GM12872 (cell line): ENCODE results near the gene AFG3L2.

Source experiments
- CTCF ChIP-seq: IDR thresholded peaks from 3 replicates; pipeline ENCODE4 v1.5.1; 2011; ENCODE audit warnings: low read depth, mild to moderate bottlenecking, low read length, moderate library complexity; ENCODE audit not compliant: insufficient read depth

The AFG3L2 gene

DNA sequence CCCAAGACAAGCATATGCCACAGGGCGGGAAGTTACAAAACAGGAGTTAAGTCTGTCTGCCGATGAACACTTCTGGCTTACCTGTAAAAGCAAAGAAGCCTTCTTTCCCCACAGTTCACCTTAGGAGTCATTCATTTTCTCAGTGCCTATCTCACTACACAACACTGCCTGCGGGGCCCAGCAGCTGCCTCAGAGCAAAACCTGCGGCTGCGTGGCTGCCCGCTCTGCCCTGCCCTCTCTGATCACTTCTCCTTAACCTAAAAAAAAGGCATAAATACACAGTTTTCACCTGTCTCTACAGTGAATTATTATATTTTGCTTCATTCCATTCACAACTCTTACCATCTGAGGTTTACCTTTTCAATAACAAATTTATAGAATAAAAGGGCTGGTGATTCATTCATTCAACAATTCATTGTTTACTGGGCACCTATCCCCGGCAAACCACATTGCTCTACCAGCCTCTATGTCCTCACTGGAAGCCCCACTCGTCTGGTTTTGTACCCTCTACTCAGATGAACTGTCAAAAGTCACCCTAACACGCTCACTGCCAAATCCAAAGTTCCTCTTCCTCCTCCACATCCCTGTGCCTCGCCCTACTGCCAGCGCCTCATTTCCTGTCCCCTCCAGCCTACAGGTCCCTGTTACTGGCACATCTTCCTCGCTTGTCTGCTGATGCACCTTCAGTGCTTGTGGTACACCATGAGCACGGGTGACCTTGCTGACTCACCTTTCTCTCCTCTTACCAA lies 31.4 kb downstream of the AFG3L2 start:
- no peak for TF ChIP-seq CTCF

DNA sequence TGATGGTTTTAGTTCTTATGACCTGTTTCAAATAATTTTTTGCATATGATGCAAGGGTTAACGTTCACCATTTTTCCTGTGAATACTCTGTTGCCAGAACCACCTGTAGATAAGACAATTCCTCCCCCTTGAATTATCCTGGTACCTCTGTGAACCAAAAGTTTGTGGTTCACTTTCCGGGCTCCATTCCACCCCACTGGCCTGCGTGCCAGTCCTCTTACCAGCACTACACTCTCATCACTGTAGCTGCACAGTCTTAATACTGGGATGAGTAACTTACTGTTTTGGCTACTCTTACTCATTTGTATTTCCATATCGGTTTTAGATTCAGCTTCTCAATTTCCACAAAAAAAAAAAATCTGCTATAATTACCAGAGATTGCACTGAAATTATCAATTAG lies 34.4 kb downstream of the AFG3L2 start:
- TF ChIP-seq CTCF = no peak

DNA sequence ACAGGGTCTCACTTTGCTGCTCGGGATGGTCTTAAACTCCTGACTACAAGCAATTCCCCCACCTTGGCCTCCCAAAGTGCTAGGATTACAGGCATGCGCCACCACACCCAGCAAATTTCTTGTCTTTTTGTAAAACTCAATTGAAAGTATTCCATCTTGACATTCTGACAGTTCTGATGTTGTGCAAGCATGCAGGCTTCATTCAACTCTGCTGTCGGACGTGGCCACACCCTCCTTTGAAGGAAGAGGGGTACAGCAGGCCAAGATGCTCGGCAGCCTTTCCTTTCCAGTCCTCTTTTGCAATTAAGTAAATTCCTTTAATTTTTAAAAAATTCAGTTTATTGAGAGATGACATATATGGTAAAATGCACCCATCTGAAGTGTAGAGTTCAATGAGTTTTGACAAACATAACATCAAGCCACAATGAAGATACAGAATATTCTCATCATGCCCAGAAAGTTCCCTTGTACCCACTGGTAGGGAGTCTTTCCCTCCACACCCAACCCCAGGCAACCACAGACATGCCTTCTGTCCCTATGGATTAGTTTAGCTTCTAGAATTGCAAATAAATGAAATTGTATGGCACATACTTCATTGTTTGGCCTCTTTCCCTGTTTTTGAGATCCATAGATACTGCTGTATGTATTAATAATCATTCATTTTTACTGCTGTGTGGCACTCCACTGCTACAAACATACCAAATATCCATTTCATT lies 35.9 kb downstream of the AFG3L2 start:
- TF ChIP-seq CTCF = no peak

DNA sequence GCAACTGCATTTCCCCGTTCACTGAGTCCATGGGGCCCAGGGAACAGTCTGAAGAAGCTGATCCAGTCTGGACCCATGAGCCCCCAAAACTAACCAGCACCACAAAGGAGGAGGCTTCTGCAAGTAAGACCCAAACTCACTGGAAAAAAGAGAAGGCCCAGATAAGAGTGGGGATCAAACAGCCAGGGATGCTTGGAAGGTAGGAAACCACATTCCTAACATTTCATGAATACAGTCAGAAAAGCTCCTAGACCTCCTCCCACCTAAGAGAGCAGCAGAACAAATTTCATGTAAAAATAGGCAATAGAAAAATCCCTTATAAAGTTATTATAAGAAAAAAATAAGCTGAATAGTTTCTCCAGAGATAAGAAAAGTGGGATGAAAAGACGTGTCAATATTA lies 38.6 kb downstream of the AFG3L2 start:
- TF ChIP-seq CTCF = no peak

DNA sequence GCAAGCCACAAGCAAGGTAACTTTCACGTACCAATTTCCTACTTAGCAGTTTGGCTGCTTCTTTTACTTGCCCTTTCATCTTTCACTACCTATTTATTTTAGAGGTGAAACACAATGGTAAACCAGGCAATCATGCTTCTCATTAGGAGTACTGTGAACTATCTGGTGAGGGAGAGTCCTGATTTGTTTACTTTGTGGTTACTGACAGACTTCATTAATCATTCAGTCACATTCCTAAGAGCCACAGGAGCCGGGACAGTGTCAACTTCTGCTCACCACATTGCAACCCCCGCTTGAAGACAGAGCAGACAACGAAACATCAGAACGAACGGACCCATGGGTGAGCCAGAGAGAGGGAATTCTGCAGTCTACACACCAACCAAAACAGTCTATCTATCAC lies 40.1 kb downstream of the AFG3L2 start:
- no peak for TF ChIP-seq CTCF

- no peak for TF ChIP-seq CTCF
These were observed 40.8 kb downstream of the AFG3L2 start for GRCh38 chr18:12336171-12336613.

DNA sequence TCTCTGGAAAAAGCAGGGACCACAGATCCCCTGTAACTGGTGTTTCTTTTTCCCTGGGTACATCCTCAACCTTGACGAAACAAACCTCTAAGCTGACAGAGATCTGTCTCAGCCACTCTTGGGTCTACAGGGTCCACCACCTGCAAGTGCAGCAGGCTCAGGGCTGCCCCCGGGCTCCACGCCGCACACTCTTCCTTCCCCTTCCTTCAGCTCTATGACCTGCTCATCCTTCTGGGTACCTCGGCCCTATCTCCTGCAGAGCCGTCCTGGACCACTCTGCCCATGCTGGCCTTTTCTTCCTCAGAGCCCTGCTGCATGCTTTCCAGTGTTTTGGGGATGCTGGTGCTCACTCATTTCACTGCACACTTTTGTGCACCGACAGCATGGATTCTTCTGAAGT lies 41.5 kb downstream of the AFG3L2 start:
- TF ChIP-seq CTCF = no peak
